IPS-20b (cell line): ENCODE measurements around the gene PPME1.

Experiments
- H3K27ac ChIP-seq: one replicate; pipeline ENCODE4 v1.5.1; 2013; ENCODE audit warnings: low read length
- H3K27me3 ChIP-seq: 2 replicates; pipeline ENCODE4 v1.6.1; 2013; ENCODE audit warnings: mild to moderate bottlenecking, low read length, inconsistent platforms; ENCODE audit not compliant: insufficient read depth
- H3K36me3 ChIP-seq: 2 replicates; pipeline ENCODE4 v1.6.1; 2013; ENCODE audit warnings: low read depth, mild to moderate bottlenecking, inconsistent platforms, low read length, moderate library complexity; ENCODE audit not compliant: insufficient read depth
- H3K4me1 ChIP-seq: 2 replicates; pipeline ENCODE4 v1.6.1; 2013; ENCODE audit warnings: mild to moderate bottlenecking, control low read depth, inconsistent platforms, low read length, moderate library complexity; ENCODE audit not compliant: insufficient read depth
- H3K4me3 ChIP-seq: 2 replicates; pipeline ENCODE4 v1.5.1; 2013; ENCODE audit warnings: mild to moderate bottlenecking, low read length, inconsistent platforms
- H3K9ac ChIP-seq: 2 replicates; pipeline ENCODE4 v1.6.1; 2013; ENCODE audit warnings: low read depth, mild to moderate bottlenecking, inconsistent platforms, low read length, moderate library complexity
- H3K9me3 ChIP-seq: 2 replicates; pipeline ENCODE4 v1.6.1; 2013; ENCODE audit warnings: mild to moderate bottlenecking, low read depth, low read length, inconsistent platforms; ENCODE audit not compliant: insufficient read depth

Gene PPME1

DNA sequence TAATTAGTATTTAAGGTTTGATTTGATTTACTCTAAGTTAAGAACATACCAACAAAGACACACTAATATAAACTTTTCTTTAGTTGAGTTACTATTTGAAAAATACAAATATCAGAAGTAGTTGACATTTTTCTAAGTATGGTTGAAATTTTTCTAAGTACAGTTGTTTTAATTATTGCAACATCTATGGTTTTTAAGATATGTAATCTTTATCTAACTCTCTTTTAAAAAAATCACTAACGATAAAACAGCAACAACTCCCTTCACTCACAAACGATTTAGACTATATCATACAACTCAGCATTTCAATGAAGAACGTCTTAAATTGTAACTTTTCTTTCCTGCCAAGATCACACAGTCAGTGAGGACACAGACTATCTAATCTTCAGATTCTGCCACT is 2.3 kb upstream of the PPME1 start:
- Histone ChIP-seq H3K4me1 (peaks cover 11% of the 10 kb centered on the region; the same call in 1 of the 2 replicates), H3K27ac (no peak overlapping the region), H3K9me3 (no peaks in the 10 kb centered on the region), H3K4me3 (no peak overlapping the region), H3K36me3 (peaks cover 40% of the 10 kb centered on the region), H3K9ac (no peak overlapping the region), H3K27me3 (no peaks in the 10 kb centered on the region)

DNA sequence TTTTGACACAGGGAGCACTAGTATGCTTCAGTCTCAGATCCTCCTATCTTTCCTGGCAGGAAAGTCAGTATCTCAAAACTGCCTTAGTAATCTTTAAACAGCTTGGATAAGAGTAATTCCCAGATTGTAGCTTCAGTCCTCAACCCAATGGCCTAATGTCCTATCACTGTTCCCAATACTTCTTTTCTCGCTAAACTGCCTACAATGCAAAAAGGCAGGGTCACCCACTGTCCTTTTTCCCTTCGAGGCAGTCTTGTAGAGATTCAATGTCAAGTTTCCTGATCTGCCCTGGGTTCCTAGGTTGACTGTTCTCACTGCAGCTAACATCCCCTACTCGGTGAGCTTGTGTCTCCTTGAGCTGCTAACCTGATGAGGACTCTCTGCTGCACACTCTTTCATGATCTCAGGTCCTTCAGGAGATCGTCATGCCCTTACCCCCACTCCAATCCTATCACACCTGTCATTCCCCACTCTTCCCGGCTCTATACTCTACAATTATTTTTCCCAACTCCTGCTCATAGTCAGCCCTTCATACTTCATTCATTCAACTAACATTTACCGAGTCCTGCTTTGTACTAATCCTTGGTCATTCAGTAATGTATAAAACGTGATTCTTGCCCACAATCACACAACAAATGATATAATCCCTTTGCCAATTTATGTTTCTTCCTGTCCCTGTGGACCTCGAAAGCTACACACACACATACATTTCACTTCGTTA is 1.2 kb upstream of the PPME1 start:
- Histone ChIP-seq H3K4me1 (peaks cover 11% of the 10 kb centered on the region; the same call in 1 of the 2 replicates), H3K27me3 (no peaks in the 10 kb centered on the region), H3K9ac (peak overlapping the region; percentile 89), H3K36me3 (peaks cover 30% of the 10 kb centered on the region), H3K27ac (peak overlapping the region; percentile 58), H3K9me3 (no peaks in the 10 kb centered on the region), H3K4me3 (peak overlapping the region; percentile 90)

GRCh38 chr11:74171630-74171968 is 510 bp downstream of the PPME1 start:
- Histone ChIP-seq H3K9me3 (no peaks in the 10 kb centered on the region), H3K27ac (no peak overlapping the region), H3K4me1 (peaks cover 11% of the 10 kb centered on the region; the same call in 1 of the 2 replicates), H3K4me3 (peak overlapping the region; percentile 90), H3K36me3 (peaks cover 18% of the 10 kb centered on the region; the same call in 1 of the 2 replicates), H3K9ac (peak overlapping the region; percentile 81; the same call in 1 of the 2 replicates), H3K27me3 (no peaks in the 10 kb centered on the region)

DNA sequence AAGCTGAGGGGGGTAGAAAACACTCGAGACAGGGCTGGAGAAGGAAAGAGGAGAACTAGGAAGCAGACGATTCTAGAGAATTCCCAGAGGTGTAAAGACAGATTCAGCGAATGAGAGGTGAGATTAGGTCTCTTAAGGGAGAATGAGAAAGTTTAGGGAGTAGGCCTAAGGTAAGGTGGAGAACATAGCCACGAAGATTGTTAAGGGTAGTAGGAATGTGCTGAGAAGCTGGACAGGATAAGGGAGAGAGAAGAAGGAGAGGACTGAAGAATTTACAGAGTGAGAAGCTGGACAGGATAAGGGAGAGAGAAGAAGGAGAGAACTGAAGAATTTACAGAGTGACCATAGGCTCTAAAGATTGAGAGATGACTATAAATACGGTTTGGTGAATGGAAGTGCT is 908 bp downstream of the PPME1 start:
- Histone ChIP-seq H3K4me1 (peaks cover 11% of the 10 kb centered on the region; the same call in 1 of the 2 replicates), H3K4me3 (peak overlapping the region; percentile 90), H3K27me3 (no peaks in the 10 kb centered on the region), H3K9me3 (no peaks in the 10 kb centered on the region), H3K27ac (no peak overlapping the region), H3K9ac (peak overlapping the region; percentile 81; the same call in 1 of the 2 replicates), H3K36me3 (peaks cover 14% of the 10 kb centered on the region; the same call in 1 of the 2 replicates)

GRCh38 chr11:74175920-74176319 is 4.8 kb downstream of the PPME1 start:
- Histone ChIP-seq H3K27ac (no peak overlapping the region), H3K4me3 (no peak overlapping the region), H3K4me1 (0 out of 2 replicates have a peak, but pooled peaks cover 5% of the 10 kb centered on the region), H3K9ac (no peak overlapping the region), H3K9me3 (no peaks in the 10 kb centered on the region), H3K27me3 (no peaks in the 10 kb centered on the region), H3K36me3 (no peaks in the 10 kb centered on the region)

GRCh38 chr11:74179234-74180052 is 8.4 kb downstream of the PPME1 start:
- no peaks in the 10 kb centered on the region for H3K9me3 ChIP-seq
- no peaks in the 10 kb centered on the region for H3K4me1 ChIP-seq
- no peak overlapping the region for H3K9ac ChIP-seq
- H3K4me3 ChIP-seq = no peak overlapping the region
- no peak overlapping the region for H3K27ac ChIP-seq
- no peaks in the 10 kb centered on the region for H3K36me3 ChIP-seq
- H3K27me3 ChIP-seq = no peaks in the 10 kb centered on the region

DNA sequence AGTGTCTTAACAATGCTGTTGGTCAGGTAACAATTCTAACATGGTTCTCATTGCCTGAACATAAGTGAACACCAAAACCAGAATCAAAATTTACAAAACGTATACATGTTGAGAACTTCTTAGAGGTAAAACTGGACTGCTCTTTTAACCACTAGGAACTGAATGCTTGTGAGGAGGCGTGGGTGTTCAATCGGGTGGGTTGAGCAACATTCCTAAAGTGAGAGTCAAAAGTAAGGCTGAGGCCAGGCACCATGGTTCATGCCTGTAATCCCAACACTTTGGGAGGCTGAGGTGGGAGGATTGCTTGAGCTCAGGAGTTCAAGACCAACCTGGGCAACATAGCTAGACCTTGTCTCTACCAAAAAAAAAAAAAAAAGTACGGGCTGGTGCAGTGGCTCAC is 11.5 kb downstream of the PPME1 start:
- H3K4me1 ChIP-seq = no peaks in the 10 kb centered on the region
- no peak overlapping the region for H3K9ac ChIP-seq
- H3K9me3 ChIP-seq = no peaks in the 10 kb centered on the region
- H3K4me3 ChIP-seq = no peak overlapping the region
- H3K36me3 ChIP-seq = no peaks in the 10 kb centered on the region
- H3K27me3 ChIP-seq = no peaks in the 10 kb centered on the region
- H3K27ac ChIP-seq = no peak overlapping the region

GRCh38 chr11:74185285-74185684 is 14.2 kb downstream of the PPME1 start:
- Histone ChIP-seq H3K36me3 (no peaks in the 10 kb centered on the region), H3K27me3 (no peaks in the 10 kb centered on the region), H3K9ac (no peak overlapping the region), H3K27ac (no peak overlapping the region), H3K9me3 (no peaks in the 10 kb centered on the region), H3K4me1 (no peaks in the 10 kb centered on the region), H3K4me3 (no peak overlapping the region)

DNA sequence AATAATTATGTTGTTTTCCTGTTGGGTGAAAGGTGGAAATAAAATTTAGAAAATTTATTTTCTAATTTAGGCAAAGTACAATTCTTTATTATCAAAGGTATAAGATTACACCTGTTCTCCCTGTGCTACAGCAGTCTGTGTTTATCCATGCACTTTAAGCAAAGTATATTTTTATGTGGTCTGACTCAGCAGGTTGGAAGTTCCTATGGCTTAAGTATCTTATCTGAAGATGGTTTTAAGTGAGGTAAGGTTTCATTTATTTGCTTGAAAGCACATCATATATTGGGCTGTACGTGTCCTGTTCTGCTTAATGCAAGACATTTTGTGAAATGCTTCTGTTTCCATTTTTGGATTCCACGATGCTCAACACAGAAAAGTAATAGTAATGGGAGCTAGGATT is 14.6 kb downstream of the PPME1 start:
- Histone ChIP-seq H3K27ac (no peak overlapping the region), H3K27me3 (no peaks in the 10 kb centered on the region), H3K4me3 (no peak overlapping the region), H3K36me3 (peaks cover 2% of the 10 kb centered on the region; the same call in 1 of the 2 replicates), H3K4me1 (no peaks in the 10 kb centered on the region), H3K9ac (no peak overlapping the region), H3K9me3 (no peaks in the 10 kb centered on the region)

DNA sequence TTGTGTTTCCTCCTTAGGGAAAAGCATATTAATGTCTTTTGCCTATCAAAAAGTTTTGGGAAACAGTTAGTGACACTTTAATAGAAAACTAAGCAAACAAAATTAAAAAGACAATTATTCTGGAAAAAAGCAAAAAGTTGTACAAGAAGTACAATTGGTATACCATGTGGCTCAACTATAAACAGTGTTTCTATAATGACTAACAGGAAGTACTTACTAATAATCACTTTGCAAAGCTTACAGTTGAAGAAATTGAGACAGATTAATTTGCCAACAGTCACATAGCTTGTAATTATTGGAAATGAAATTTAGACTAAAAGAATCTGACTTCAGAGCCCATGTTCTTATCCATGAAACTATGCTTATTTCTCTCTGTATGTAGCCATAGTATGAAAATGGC is 24.7 kb downstream of the PPME1 start:
- peaks cover 4% of the 10 kb centered on the region; the same call in 1 of the 2 replicates for H3K4me1 ChIP-seq
- no peak overlapping the region for H3K27ac ChIP-seq
- H3K4me3 ChIP-seq = no peak overlapping the region
- no peaks in the 10 kb centered on the region for H3K27me3 ChIP-seq
- 0 out of 2 replicates have a peak, but pooled peaks cover 3% of the 10 kb centered on the region for H3K9me3 ChIP-seq
- H3K36me3 ChIP-seq = peaks cover 1% of the 10 kb centered on the region; the same call in 1 of the 2 replicates
- H3K9ac ChIP-seq = no peak overlapping the region

- Histone ChIP-seq H3K4me3 (no peak overlapping the region), H3K27me3 (no peaks in the 10 kb centered on the region), H3K9ac (no peak overlapping the region), H3K4me1 (no peaks in the 10 kb centered on the region), H3K27ac (no peak overlapping the region), H3K9me3 (0 out of 2 replicates have a peak, but pooled peaks cover 3% of the 10 kb centered on the region), H3K36me3 (no peaks in the 10 kb centered on the region)
These were observed 25.8 kb downstream of the PPME1 start for GRCh38 chr11:74196781-74197486.
